ENCODE results near the gene RAB1B. TPM values are rescaled to one million over a fixed set of nuclear protein-coding genes. Genes with fewer than 3 reads are reported as not detected.

Gene RAB1B
- total RNA-seq, 1 experiment from 2014 or later, result 148 TPM

DNA sequence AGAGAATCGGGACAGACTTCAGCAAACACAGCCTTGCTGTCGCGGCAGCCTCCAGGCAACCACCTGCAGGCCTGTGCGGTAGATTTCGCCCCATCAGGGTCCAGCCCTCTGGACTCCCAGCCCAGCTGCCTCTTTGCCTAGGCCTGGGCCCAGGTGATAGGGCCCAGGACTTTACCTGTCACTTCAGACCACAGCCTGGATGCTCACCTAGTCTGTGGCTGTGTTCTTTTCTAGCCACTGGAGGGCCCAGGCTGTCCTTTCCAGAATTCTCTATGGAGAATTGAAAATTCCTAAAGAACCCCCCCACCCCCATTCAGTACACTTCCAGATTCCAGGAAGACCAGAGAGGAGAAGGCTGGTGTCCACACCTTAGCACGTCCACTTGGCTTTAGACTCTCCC is 30.6 kb upstream of the RAB1B start:
- DNase-seq (ENCODE audit: low read depth, low spot score) (no peak), ATAC-seq (peak; percentile 58; the same call in 1 of the 2 replicates)
- peaks cover 4 to 11% of the 10 kb centered on the region in 2 experiments; a peak in 2 of 4 replicates for H3K36me3 ChIP-seq (ENCODE audit: control insufficient read depth in 1 of 2, insufficient read depth in 2 of 2, low read length in 2 of 2)
- no peak overlapping the region for H3K9ac ChIP-seq (ENCODE audit: low read length)
- no peaks in the 10 kb centered on the region for H3K4me1 ChIP-seq (ENCODE audit: control insufficient read depth in 1 of 2, insufficient read depth in 2 of 2, low read length in 2 of 2)
- H3K4me2 ChIP-seq (ENCODE audit: low read length), result no peak overlapping the region
- POLR2A ChIA-PET, result no interaction called here
- no peaks in the 10 kb centered on the region for H3K79me2 ChIP-seq (ENCODE audit: insufficient read depth, low read length)
- no peak overlapping the region for H3K27ac ChIP-seq (ENCODE audit: low read depth, low read length)
- intact Hi-C loops (cut with micrococcal nuclease), result no loop called here
- CTCF ChIA-PET, result interaction anchor here (1.4 kb wide), 1 partner anchor 16 kb away, joined by 8 read pairs; no protein-coding TSS in a partner anchor
- BruUV-seq (replicated peaks), result no TSS peak
- H3K4me3 ChIP-seq (replicated peaks in 1 of 2; ENCODE audit: low read depth in 1 of 2, low read length in 2 of 2), result no peak overlapping the region
- H3K9me3 ChIP-seq (ENCODE audit: control insufficient read depth in 1 of 2, insufficient read depth in 1 of 2, low read depth in 1 of 2, low read length in 2 of 2), result no peaks in the 10 kb centered on the region
- H3K27me3 ChIP-seq (ENCODE audit: insufficient read depth, low read length), result no peaks in the 10 kb centered on the region
- TF ChIP-seq, protein P1, sequence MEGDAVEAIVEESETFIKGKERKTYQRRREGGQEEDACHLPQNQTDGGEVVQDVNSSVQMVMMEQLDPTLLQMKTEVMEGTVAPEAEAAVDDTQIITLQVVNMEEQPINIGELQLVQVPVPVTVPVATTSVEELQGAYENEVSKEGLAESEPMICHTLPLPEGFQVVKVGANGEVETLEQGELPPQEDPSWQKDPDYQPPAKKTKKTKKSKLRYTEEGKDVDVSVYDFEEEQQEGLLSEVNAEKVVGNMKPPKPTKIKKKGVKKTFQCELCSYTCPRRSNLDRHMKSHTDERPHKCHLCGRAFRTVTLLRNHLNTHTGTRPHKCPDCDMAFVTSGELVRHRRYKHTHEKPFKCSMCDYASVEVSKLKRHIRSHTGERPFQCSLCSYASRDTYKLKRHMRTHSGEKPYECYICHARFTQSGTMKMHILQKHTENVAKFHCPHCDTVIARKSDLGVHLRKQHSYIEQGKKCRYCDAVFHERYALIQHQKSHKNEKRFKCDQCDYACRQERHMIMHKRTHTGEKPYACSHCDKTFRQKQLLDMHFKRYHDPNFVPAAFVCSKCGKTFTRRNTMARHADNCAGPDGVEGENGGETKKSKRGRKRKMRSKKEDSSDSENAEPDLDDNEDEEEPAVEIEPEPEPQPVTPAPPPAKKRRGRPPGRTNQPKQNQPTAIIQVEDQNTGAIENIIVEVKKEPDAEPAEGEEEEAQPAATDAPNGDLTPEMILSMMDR (IDR thresholded peaks at IDR 0.05 in 2 of 3, conservative IDR thresholded peaks at IDR 0.05 in 1 of 3; ENCODE audit: borderline replicate concordance in 1 of 3, insufficient read depth in 1 of 3, low read depth in 2 of 3, low read length in 2 of 3), result 0 out of 6 replicates have a peak, but pooled peaks of 1 of the 3 experiments have one; percentile 1
- TF ChIP-seq RAD21 (IDR thresholded peaks at IDR 0.05; ENCODE audit: low read depth), result no peak
- no peaks in the 10 kb centered on the region for H4K20me1 ChIP-seq (ENCODE audit: insufficient read depth)
- no peak overlapping the region for H2AFZ ChIP-seq (ENCODE audit: low read depth, low read length, poor library complexity, severe bottlenecking)
- RAD21 ChIA-PET (ENCODE audit: low non-redundant PET in 1 of 2, low total read pairs in 2 of 2, uncharacterized antibody in 2 of 2, unreplicated experiment in 2 of 2), result no interaction called here
- H3K9me2 ChIP-seq (ENCODE audit: insufficient read depth), result no peaks in the 10 kb centered on the region

DNA sequence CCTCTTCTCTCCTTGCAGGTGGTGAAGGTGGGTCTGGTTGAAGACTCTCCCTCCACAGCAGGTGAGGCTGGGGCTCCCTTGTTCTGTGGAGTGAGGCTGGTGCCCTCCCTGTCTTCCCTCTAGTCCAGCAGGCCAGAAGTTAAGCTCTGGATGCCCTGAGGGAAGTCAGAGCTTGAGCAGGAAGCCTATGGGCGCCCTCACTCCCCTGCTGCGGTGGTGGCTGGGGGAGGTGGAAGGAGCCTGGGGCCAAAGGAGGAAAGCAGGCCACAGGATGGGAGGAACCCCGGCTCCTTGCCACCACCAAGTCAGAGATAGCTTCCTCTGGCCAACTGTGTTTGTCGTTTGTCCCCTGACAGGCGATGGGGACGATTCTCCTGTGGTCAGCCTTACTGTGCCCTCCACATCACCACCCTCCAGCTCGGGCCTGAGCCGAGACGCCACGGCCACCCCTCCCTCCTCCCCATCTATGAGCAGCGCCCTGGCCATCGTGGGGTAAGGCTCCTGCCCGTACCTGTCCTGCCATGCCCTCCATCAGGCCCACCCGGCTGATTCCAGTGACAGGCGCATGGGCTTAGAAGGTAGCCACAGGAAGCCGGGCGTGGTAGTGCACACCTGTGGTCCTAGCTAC is 29.5 kb upstream of the RAB1B start:
- Histone ChIP-seq H3K9me2 (ENCODE audit: insufficient read depth) (no peaks in the 10 kb centered on the region), H3K9me3 (ENCODE audit: control insufficient read depth in 1 of 2, insufficient read depth in 1 of 2, low read depth in 1 of 2, low read length in 2 of 2) (no peaks in the 10 kb centered on the region), H3K36me3 (ENCODE audit: control insufficient read depth in 1 of 2, insufficient read depth in 2 of 2, low read length in 2 of 2) (peaks cover 4 to 8% of the 10 kb centered on the region in 2 experiments; a peak in 2 of 4 replicates), H3K27ac (ENCODE audit: low read depth, low read length) (no peak overlapping the region), H4K20me1 (ENCODE audit: insufficient read depth) (no peaks in the 10 kb centered on the region), H2AFZ (ENCODE audit: low read depth, low read length, poor library complexity, severe bottlenecking) (no peak overlapping the region), H3K4me3 (replicated peaks in 1 of 2; ENCODE audit: low read depth in 1 of 2, low read length in 2 of 2) (no peak overlapping the region), H3K4me2 (ENCODE audit: low read length) (no peak overlapping the region), H3K79me2 (ENCODE audit: insufficient read depth, low read length) (no peaks in the 10 kb centered on the region), H3K9ac (ENCODE audit: low read length) (no peak overlapping the region), H3K4me1 (ENCODE audit: control insufficient read depth in 1 of 2, insufficient read depth in 2 of 2, low read length in 2 of 2) (no peaks in the 10 kb centered on the region), H3K27me3 (ENCODE audit: insufficient read depth, low read length) (no peaks in the 10 kb centered on the region)
- RAD21 ChIA-PET (ENCODE audit: low non-redundant PET in 1 of 2, low total read pairs in 2 of 2, uncharacterized antibody in 2 of 2, unreplicated experiment in 2 of 2), result no interaction called here
- CTCF ChIA-PET, result no interaction called here
- POLR2A ChIA-PET, result no interaction called here
- ATAC-seq, result no peak
- no peak for DNase-seq (ENCODE audit: low read depth, low spot score)
- intact Hi-C loops (cut with micrococcal nuclease), result no loop called here
- TF ChIP-seq ZNF274 (IDR thresholded peaks at IDR 0.05; ENCODE audit: low read depth, low read length) (no peak), CEBPB (IDR thresholded peaks at IDR 0.05; ENCODE audit: low read depth) (no peak), EGR1 (IDR thresholded peaks at IDR 0.05; ENCODE audit: low read depth) (no peak), EZH2 (IDR thresholded peaks at IDR 0.05) (no peak), TCF7L2 (IDR thresholded peaks at IDR 0.05; ENCODE audit: borderline replicate concordance, extremely low read depth, insufficient read depth, insufficient read length) (no peak), POLR2A (IDR thresholded peaks at IDR 0.05; ENCODE audit: borderline replicate concordance, extremely low read depth, insufficient read depth, insufficient read length) (no peak), RAD21 (IDR thresholded peaks at IDR 0.05; ENCODE audit: low read depth) (no peak), ELF1 (IDR thresholded peaks at IDR 0.05; ENCODE audit: borderline replicate concordance, low read depth) (no peak)
- TF ChIP-seq, protein P1 (IDR thresholded peaks at IDR 0.05 in 2 of 3, conservative IDR thresholded peaks at IDR 0.05 in 1 of 3; ENCODE audit: borderline replicate concordance in 1 of 3, insufficient read depth in 1 of 3, low read depth in 2 of 3, low read length in 2 of 3), result no peak
- BruUV-seq (replicated peaks), result no TSS peak
